Heart left ventricle (tissue), 16 donors: ENCODE results near the gene PDYN. TPM values are rescaled to one million over a fixed set of nuclear protein-coding genes. Genes with fewer than 3 reads are reported as not detected.

ENCODE experiments used
- ATAC-seq, 4 donors: fragments of 200-7000 bp; cut with Tn5 transposase; one replicate each; pipeline ENCODE4 v1.9.1; 2020 to 2022; ENCODE audit warnings: moderate library complexity in 4 of 4, mild to moderate bottlenecking in 3 of 4, moderate number of reproducible peaks in 1 of 4
- DNase-seq, 5 donors: peaks; one replicate each; pipeline ENCODE4 v3.0.0-alpha.2; 2020
- H3K27ac ChIP-seq, 12 donors: fragments of 200-600 bp; sonication (generic) in 4 of 12; one replicate each; pipeline versions ENCODE4 v1.5.0 to v1.8.0; 2016 to 2022; ENCODE audit warnings: mild to moderate bottlenecking in 2 of 12
- H3K27me3 ChIP-seq, 9 donors: fragments of 200-600 bp; sonication (generic) in 2 of 9; one replicate each; pipeline versions ENCODE4 v1.5.1 to v1.8.0; 2016 to 2022; ENCODE audit warnings: mild to moderate bottlenecking in 3 of 9
- H3K36me3 ChIP-seq, 9 donors: fragments of 200-600 bp; sonication (generic) in 2 of 9; one replicate each; pipeline versions ENCODE4 v1.5.0 to v1.8.0; 2018 to 2022; ENCODE audit warnings: mild to moderate bottlenecking in 2 of 9
- H3K4me1 ChIP-seq, 12 donors: fragments of 200-600 bp; sonication (generic) in 4 of 12; one replicate each; pipeline versions ENCODE4 v1.5.0 to v1.8.0; 2016 to 2022; ENCODE audit warnings: mild to moderate bottlenecking in 3 of 12
- H3K4me3 ChIP-seq, 12 donors: fragments of 200-600 bp; sonication (generic) in 4 of 12; one replicate each; pipeline versions ENCODE4 v1.5.0 to v1.8.0; 2017 to 2022; ENCODE audit warnings: mild to moderate bottlenecking in 9 of 12, moderate library complexity in 4 of 12
- H3K9me3 ChIP-seq, 12 donors: fragments of 200-600 bp; sonication (generic) in 4 of 12; one replicate each; pipeline versions ENCODE4 v1.5.0 to v1.8.0; 2016 to 2022; ENCODE audit warnings: mild to moderate bottlenecking in 1 of 12
- POLR2A ChIP-seq, 2 donors: fragments of 450-650 bp; IDR thresholded peaks; one replicate each; pipeline ENCODE4 v1.6.1; 2017; ENCODE audit warnings: antibody characterized with exemption in 2 of 2, mild to moderate bottlenecking in 2 of 2, moderate library complexity in 2 of 2
- WGBS, 4 donors: extraction: QIAGEN DNeasy Blood & Tissue Kit in 2 of 4; methylation state at CpG; one replicate each; pipeline versions ENCODE4 v1.1.5 to v1.1.7; 2013 to 2018; 5-methylcytosine and 5-hydroxymethylcytosine counted together
- intact Hi-C, 10 donors: fragments of 100-400 bp; cut with DNase I; formaldehyde crosslinking; loops; one replicate each; pipeline versions ENCODE4 v1.11.1 to v1.14.2; 2022
- polyA plus RNA-seq, 2 donors: library from polyadenylated mRNA; stranded (reverse); fragments of 200-250 nt; gene quantifications; one replicate each; pipeline ENCODE4 v1.2.3, GENCODE V29; 2013
- total RNA-seq, 9 donors: library from RNA; depleted of rRNA in 2 of 9; stranded (reverse); fragments of >200 nt in 2 of 9; fragmentation: NEBNext Ultra II Directional in 3 of 9; extraction: Animal tissue kit (Norgen Biotek cat#: 25700) in 3 of 9; gene quantifications; one replicate each; pipeline versions ENCODE4 v1.1.0 to v1.2.4, GENCODE V29; 2016 to 2023
- TF ChIP-seq, protein P1 (sequence below), 12 donors: fragments of 200-600 bp; sonication (generic) in 4 of 12; IDR thresholded peaks; one replicate each; pipeline versions ENCODE4 v1.5.0 to v1.8.0; 2018 to 2022; ENCODE audit warnings: antibody characterized with exemption in 12 of 12, mild to moderate bottlenecking in 5 of 12
- donor health status: ischemic (EF 13 %, LVEDD 7.1; RV severe dilation, severe dysfunction).
- donor health status: healthy with polysubstance abuse.
- donor health status: DM: no; HTN: yes; CAD: no.
- donor health status: DM: no; HTN: no; CAD: no.
- donor health status: ischemic (EF 25% LVEDD 6.9; RV normal size, moderate dysfunction).
- donor health status: ischemic (EF 25% LVEDD 5.7; RV mildly dilated, moderate dysfunction).
- donor health status: healthy.
- donor health status: DM: yes; HTN: yes; CAD: no.
- donor health status: ischemic (EF 35%, LVEDD 5.7; RV mildly dilated, moderate dysfunction).
- donor health status: nonischemic (EF 11% LVEDD 7.7; RV severe dilation, severe dysfunction).
- donor health status: DM: yes; HTN: yes; CAD: no.
- donor health status: PGD.
- donor health status: ischemic (EF 29% LVEDD 5.4; RV normal size, mild dysfunction).
- donor health status: nonischemic (EF 23%, LVEDD 6.1; RV moderate dilation, normal function).

The PDYN gene
- total and polyA plus RNA-seq, 11 donors = not detected

DNA sequence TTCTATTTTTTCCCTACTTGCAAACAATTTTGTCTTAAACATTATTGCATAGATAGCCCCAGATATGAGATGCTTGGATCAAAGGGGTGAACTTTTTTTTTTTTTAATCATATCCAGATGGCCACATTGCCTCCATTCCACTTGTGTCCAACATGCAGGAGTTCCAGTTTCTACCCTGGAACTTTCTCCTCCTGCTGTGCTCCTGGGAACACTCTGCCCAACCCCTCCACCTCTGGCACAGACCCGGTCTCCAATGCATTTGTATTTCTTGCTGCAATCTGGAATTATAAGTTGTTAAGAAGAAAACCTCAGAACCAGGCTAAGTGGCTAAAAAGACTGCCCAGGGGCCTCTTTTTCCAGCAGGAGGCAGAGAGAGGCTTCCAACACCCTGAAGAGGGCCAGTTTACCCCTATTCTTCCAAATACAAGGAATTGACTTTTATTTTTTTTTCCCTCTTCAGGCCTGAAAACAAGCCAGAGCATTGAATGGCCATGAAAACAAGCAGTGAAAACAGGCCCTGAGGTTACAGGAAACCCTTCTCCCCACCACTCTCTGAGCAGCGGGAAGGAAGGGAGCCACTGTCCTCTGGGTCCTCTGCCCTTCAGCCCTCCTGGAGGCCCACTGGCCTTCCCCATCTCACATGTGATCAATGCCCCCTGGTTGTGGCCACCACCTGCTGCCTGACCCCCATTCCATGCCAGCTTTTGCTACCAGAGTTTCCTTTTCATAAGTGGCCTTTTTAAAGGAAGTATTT is 44.3 kb downstream of the PDYN start:
- no peak for ATAC-seq
- DNase-seq = no peak
- 57 to 78% (median 60%) methylated on average over 2 of the region's 2 CpGs for WGBS, 4 donors
- Histone ChIP-seq H3K27ac (peak overlapping the region in 1 of 12 donors; percentile 67), H3K36me3 (no peaks in the 10 kb centered on the region), H3K4me1 (peaks cover 0 to 58% (median 4%) of the 10 kb centered on the region in 12 donors), H3K4me3 (no peak overlapping the region), H3K27me3 (peaks cover 0 to 15% (median 0%) of the 10 kb centered on the region in 9 donors), H3K9me3 (no peaks in the 10 kb centered on the region)
- intact Hi-C loops = no loop called here
- no peak for TF ChIP-seq POLR2A (IDR thresholded peaks at IDR 0.05)

DNA sequence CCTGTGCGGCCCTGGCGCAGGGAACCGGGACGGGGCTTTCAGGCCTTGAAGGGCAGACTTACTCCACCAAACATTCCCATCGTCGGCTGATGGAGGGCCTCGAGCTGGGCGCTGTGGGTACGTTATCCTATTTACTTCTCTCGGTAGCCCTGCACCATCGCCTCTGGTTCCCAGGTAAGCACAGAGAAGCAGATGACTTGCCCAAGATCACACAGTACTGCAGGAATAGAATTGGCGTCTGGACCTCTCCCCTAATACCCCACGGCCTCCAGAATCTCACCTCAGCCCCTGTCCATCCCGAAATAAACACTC is 46.4 kb downstream of the PDYN start:
- Histone ChIP-seq H3K9me3 (no peaks in the 10 kb centered on the region), H3K4me3 (peak overlapping the region in 7 of 12 donors; percentile 14 to 38 (median 33)), H3K36me3 (no peaks in the 10 kb centered on the region), H3K27ac (peak overlapping the region in 1 of 12 donors; percentile 91), H3K27me3 (peaks cover 0 to 11% (median 0%) of the 10 kb centered on the region in 9 donors), H3K4me1 (peaks cover 0 to 69% (median 5%) of the 10 kb centered on the region in 12 donors)
- no peak for DNase-seq
- no peak for TF ChIP-seq POLR2A (IDR thresholded peaks at IDR 0.05)
- TF ChIP-seq, protein P1, sequence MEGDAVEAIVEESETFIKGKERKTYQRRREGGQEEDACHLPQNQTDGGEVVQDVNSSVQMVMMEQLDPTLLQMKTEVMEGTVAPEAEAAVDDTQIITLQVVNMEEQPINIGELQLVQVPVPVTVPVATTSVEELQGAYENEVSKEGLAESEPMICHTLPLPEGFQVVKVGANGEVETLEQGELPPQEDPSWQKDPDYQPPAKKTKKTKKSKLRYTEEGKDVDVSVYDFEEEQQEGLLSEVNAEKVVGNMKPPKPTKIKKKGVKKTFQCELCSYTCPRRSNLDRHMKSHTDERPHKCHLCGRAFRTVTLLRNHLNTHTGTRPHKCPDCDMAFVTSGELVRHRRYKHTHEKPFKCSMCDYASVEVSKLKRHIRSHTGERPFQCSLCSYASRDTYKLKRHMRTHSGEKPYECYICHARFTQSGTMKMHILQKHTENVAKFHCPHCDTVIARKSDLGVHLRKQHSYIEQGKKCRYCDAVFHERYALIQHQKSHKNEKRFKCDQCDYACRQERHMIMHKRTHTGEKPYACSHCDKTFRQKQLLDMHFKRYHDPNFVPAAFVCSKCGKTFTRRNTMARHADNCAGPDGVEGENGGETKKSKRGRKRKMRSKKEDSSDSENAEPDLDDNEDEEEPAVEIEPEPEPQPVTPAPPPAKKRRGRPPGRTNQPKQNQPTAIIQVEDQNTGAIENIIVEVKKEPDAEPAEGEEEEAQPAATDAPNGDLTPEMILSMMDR (IDR thresholded peaks at IDR 0.05) = no peak
- WGBS, 4 donors = 53 to 68% (median 63%) methylated on average over 9 to 14 of the region's 14 CpGs
- intact Hi-C loops = no loop called here
- ATAC-seq = no peak

- intact Hi-C loops = no loop called here
- 6 to 11% (median 9%) methylated on average over 30 to 39 of the region's 39 CpGs for WGBS, 4 donors
- H3K4me1 ChIP-seq = peaks cover 0 to 69% (median 5%) of the 10 kb centered on the region in 12 donors
Measured at GRCh38 chr20:1946762-1947534, 46.9 kb downstream of the PDYN start.

GRCh38 chr20:1946442-1946761 is 47.5 kb downstream of the PDYN start:
- 55 to 77% (median 74%) methylated on average over 7 of the region's 7 CpGs for WGBS, 4 donors
- DNase-seq (no peak), ATAC-seq (peak in 1 of 4 donors; percentile 51)
- Histone ChIP-seq H3K36me3 (no peaks in the 10 kb centered on the region), H3K4me3 (no peak overlapping the region), H3K27me3 (peaks cover 0 to 11% (median 0%) of the 10 kb centered on the region in 9 donors), H3K27ac (peak overlapping the region in 1 of 12 donors; percentile 91), H3K9me3 (no peaks in the 10 kb centered on the region), H3K4me1 (peaks cover 0 to 69% (median 6%) of the 10 kb centered on the region in 12 donors)
- no peak for TF ChIP-seq POLR2A (IDR thresholded peaks at IDR 0.05)
- TF ChIP-seq, protein P1 (IDR thresholded peaks at IDR 0.05) = no peak
- intact Hi-C loops = no loop called here

More at GRCh38 chr20:1946762-1947534, 46.9 kb downstream of the PDYN start:
- no peak for TF ChIP-seq POLR2A (IDR thresholded peaks at IDR 0.05)
- TF ChIP-seq, protein P1 (IDR thresholded peaks at IDR 0.05) = no peak
- peak overlapping the region in 11 of 12 donors; percentile 14 to 38 (median 33) for H3K4me3 ChIP-seq
- no peaks in the 10 kb centered on the region for H3K9me3 ChIP-seq
- peaks cover 0 to 11% (median 0%) of the 10 kb centered on the region in 9 donors for H3K27me3 ChIP-seq
- no peaks in the 10 kb centered on the region for H3K36me3 ChIP-seq
- peak in 2 of 5 donors; percentile 45 to 65 for DNase-seq
- H3K27ac ChIP-seq = peak overlapping the region in 2 of 12 donors; percentile 16 to 91
- peak in 3 of 4 donors; percentile 12 to 39 (median 26) for ATAC-seq
